RWPE2 (cell line): ENCODE results near the gene ANO8.

Experiments used
- ATAC-seq: fragments of 200-7000 bp; cut with Tn5 transposase; 3 replicates; pipeline ENCODE4 v1.9.1; 2021; ENCODE audit warnings: low read depth
- DNase-seq: peaks from one replicate; pipeline ENCODE4 v3.0.0-alpha.2; 2020; ENCODE audit warnings: low spot score
- H3K27ac ChIP-seq: fragments of 450-650 bp; 2 replicates; pipeline ENCODE4 v1.5.1; 2017; ENCODE audit warnings: mild to moderate bottlenecking; ENCODE audit not compliant: poor library complexity, severe bottlenecking
- H3K27me3 ChIP-seq: fragments of 250-450 bp; sonication (Bioruptor Pico); 2 replicates; pipeline ENCODE4 v1.5.1; 2021; ENCODE audit warnings: mild to moderate bottlenecking, moderate library complexity; ENCODE audit not compliant: insufficient read depth, poor library complexity, severe bottlenecking
- H3K36me3 ChIP-seq: fragments of 250-450 bp; sonication (Bioruptor Pico); 2 replicates; pipeline ENCODE4 v1.5.1; 2020; ENCODE audit warnings: low read depth, mild to moderate bottlenecking, moderate library complexity
- H3K4me1 ChIP-seq: fragments of 250-450 bp; sonication (Bioruptor Pico); 2 replicates; pipeline ENCODE4 v1.5.1; 2021; ENCODE audit warnings: mild to moderate bottlenecking, moderate library complexity; ENCODE audit not compliant: insufficient read depth, poor library complexity, severe bottlenecking
- H3K4me3 ChIP-seq: fragments of 250-450 bp; sonication (Bioruptor Pico); 2 replicates; pipeline ENCODE4 v1.5.1; 2021; ENCODE audit warnings: mild to moderate bottlenecking, moderate library complexity; ENCODE audit not compliant: severe bottlenecking
- H3K9me3 ChIP-seq: fragments of 250-450 bp; sonication (Bioruptor Pico); 2 replicates; pipeline ENCODE4 v1.5.1; 2021; ENCODE audit warnings: mild to moderate bottlenecking, moderate library complexity; ENCODE audit not compliant: severe bottlenecking
- CTCF ChIP-seq: fragments of 450-650 bp; IDR thresholded peaks from one replicate; pipeline ENCODE4 v1.5.1; 2017; ENCODE audit warnings: mild to moderate bottlenecking, moderate library complexity; ENCODE audit not compliant: poor library complexity, severe bottlenecking

ANO8 gene

DNA sequence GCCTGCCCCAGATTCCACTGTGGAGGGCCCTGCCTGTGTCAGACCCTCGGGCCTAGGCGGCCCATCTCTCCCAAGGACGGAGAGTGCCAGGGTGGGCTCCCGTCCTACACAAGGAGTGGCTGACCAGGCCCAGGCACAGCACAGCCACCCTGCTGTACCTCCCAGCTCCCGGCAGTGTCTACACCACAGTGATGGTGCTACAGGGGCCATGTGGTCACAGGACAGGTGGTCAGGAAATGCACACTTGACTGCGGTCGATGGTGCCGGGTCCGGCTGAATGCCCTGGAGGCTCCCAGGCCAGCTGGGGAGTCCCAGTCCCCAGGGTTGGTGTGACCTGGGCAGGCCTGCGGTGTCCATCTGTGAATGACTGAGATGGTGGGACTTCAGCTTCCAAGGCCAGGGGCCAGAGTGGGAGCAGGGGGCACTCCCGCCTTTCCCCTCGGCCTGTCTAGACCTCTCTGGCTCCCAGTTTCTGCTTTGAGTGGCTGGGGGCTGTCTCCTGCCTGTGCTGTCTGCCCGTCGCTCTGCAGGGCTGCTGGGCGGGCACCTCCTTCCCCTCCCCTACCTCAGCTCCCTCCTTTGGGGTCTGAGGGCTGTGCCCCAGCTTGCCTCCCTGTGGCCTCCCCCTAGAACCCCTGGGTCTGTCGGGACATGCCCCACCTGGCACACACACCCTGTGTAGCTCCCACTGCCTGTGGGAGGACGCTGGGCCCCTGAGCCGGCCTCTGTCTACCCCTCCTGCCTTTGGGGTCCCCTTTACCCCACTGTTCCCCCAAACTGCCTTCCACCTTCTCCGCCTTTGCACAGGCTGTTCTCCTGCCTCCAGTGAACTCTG lies 12.8 kb downstream of the ANO8 start:
- Histone ChIP-seq H3K36me3 (peaks cover 38% of the 10 kb centered on the region), H3K4me1 (peaks cover 20% of the 10 kb centered on the region), H3K27ac (no peak overlapping the region), H3K4me3 (no peak overlapping the region), H3K27me3 (no peaks in the 10 kb centered on the region), H3K9me3 (no peaks in the 10 kb centered on the region)
- no peak; the same call in 2 of the 3 replicates for ATAC-seq
- no peak for DNase-seq
- no peak for TF ChIP-seq CTCF

GRCh38 chr19:17320435-17320834 lies 14.2 kb downstream of the ANO8 start:
- Histone ChIP-seq H3K9me3 (no peaks in the 10 kb centered on the region), H3K27me3 (no peaks in the 10 kb centered on the region), H3K4me1 (peaks cover 9% of the 10 kb centered on the region), H3K27ac (no peak overlapping the region), H3K36me3 (peaks cover 52% of the 10 kb centered on the region), H3K4me3 (no peak overlapping the region)
- no peak for TF ChIP-seq CTCF
- DNase-seq (no peak), ATAC-seq (no peak)

GRCh38 chr19:17319473-17320238 lies 15.0 kb downstream of the ANO8 start:
- Histone ChIP-seq H3K9me3 (no peaks in the 10 kb centered on the region), H3K27me3 (no peaks in the 10 kb centered on the region), H3K4me1 (peaks cover 9% of the 10 kb centered on the region), H3K36me3 (peaks cover 54% of the 10 kb centered on the region), H3K27ac (no peak overlapping the region), H3K4me3 (no peak overlapping the region)
- no peak for DNase-seq
- no peak for TF ChIP-seq CTCF
- no peak for ATAC-seq

DNA sequence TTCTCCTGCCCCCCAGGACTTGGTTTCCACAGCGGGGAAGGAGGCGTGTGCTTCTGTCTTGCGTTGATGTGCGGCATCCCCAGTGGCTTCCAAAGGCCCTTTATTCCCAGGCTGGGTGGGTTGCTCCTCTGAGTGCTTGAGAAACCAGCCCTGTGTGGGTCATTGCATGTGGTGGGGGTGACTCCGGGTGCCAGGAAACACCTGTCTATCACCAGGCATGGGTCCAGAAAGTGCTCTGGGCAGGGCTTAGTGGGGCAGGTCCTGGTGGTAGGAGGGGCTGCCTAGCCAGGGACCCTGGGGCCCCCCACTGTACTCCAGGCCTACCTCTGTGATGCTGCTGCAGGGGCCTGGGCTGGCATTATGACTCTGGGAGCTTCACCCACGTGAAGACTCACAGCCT lies 15.7 kb downstream of the ANO8 start:
- ATAC-seq: no peak
- no peak for TF ChIP-seq CTCF
- Histone ChIP-seq H3K27ac (no peak overlapping the region), H3K9me3 (no peaks in the 10 kb centered on the region), H3K4me1 (peaks cover 9% of the 10 kb centered on the region), H3K36me3 (peaks cover 61% of the 10 kb centered on the region), H3K4me3 (no peak overlapping the region), H3K27me3 (no peaks in the 10 kb centered on the region)
- DNase-seq: no peak
